ENCODE data around the gene TFG. TPM values are rescaled to one million over a fixed set of nuclear protein-coding genes. Genes with fewer than 3 reads are reported as not detected.

Gene TFG
- total RNA-seq, 1 experiment from 2014 or later: 139 TPM

DNA sequence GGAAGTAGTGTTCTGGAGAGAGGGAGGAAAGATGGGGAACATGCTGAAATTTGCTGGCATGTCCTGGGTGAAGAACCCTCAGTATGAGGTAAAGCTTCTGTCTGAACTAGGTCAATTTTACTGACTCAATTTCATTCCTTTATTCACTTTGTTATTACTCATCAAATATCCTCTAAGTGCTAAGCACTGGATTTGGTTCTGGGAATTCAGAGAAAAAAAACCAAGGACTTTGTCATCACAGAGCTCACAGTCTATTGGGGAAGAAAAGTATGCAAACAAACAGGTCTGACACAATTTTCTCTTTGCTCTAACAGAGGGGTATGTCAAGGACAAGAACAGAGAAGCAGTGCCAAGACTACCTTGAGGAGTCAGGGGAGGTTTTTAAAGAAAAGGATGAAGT lies 68.0 kb downstream of the TFG start:
- no peaks in the 10 kb centered on the region for H3K36me3 Mint-ChIP-seq (ENCODE audit: insufficient read depth, unreplicated experiment)
- intact Hi-C loops (cut with micrococcal nuclease; ENCODE audit: unreplicated experiment): no loop called here
- no peak for TF ChIP-seq CTCF (IDR thresholded peaks at IDR 0.05; ENCODE audit: unreplicated experiment)
- CTCF ChIA-PET: no interaction called here
- no peak overlapping the region for H3K4me3 Mint-ChIP-seq (ENCODE audit: low read depth, unreplicated experiment)
- H3K9me3 Mint-ChIP-seq (ENCODE audit: low read depth, unreplicated experiment): no peaks in the 10 kb centered on the region
- no peak overlapping the region for H3K27ac Mint-ChIP-seq (ENCODE audit: unreplicated experiment)
- no peaks in the 10 kb centered on the region for H3K27me3 Mint-ChIP-seq (ENCODE audit: unreplicated experiment)
- no peaks in the 10 kb centered on the region for H3K4me1 Mint-ChIP-seq (ENCODE audit: low read depth, unreplicated experiment)
- no TSS peak for BruUV-seq (replicated peaks)
- no peak for DNase-seq

DNA sequence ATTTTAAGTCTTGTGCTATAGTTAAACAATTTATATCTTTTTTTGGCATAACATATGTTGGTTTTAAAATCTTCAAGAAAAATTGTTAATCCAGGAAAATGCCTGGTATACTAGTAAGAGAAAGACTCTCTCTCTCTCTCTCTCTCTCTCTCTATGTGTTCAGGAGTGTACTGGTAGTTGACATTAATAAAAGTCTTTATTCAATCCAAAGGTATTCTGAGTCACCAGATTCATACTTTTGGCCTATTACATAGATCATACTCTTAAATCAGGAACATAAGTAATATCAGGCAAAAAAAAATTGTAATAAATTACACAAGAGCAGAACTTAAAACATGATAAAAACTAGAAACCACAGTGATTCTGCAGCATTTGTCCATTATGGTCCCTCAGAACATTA lies 70.2 kb downstream of the TFG start:
- no TSS peak for BruUV-seq (replicated peaks)
- H3K9me3 Mint-ChIP-seq (ENCODE audit: low read depth, unreplicated experiment): no peaks in the 10 kb centered on the region
- intact Hi-C loops (cut with micrococcal nuclease; ENCODE audit: unreplicated experiment): no loop called here
- H3K4me1 Mint-ChIP-seq (ENCODE audit: low read depth, unreplicated experiment): no peaks in the 10 kb centered on the region
- no peak overlapping the region for H3K27ac Mint-ChIP-seq (ENCODE audit: unreplicated experiment)
- TF ChIP-seq CTCF (IDR thresholded peaks at IDR 0.05; ENCODE audit: unreplicated experiment): no peak
- no peak for DNase-seq
- H3K36me3 Mint-ChIP-seq (ENCODE audit: insufficient read depth, unreplicated experiment): no peaks in the 10 kb centered on the region
- CTCF ChIA-PET: no interaction called here
- H3K4me3 Mint-ChIP-seq (ENCODE audit: low read depth, unreplicated experiment): no peak overlapping the region
- no peaks in the 10 kb centered on the region for H3K27me3 Mint-ChIP-seq (ENCODE audit: unreplicated experiment)

DNA sequence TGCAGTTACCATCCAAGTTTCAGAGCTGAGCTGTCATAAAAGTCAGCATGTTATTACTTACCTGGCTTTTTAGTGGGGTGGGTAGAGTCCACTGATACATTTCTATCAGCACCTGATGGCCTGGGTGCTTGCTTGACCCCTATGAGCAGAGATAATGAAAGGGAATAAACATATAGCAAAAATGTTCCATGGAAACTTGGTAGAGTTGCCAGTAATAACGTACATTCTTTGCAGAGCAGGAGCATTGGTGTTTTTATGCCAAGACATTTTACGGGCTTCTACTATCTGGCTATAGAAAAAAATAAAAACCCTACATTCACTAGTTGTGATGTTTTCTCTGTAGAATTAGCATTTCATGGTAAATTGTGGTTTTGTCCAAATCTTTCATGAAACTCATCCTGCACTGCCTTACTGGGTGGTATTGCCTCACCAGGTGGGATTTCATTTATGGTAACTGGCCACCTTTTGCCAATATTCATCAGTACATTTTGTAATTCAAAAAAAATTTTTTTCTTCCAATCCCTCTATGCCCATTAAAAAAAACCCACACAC lies 70.9 kb downstream of the TFG start:
- TF ChIP-seq CTCF (IDR thresholded peaks at IDR 0.05; ENCODE audit: unreplicated experiment): no peak
- intact Hi-C loops (cut with micrococcal nuclease; ENCODE audit: unreplicated experiment): no loop called here
- Mint-ChIP-seq H3K9me3 (ENCODE audit: low read depth, unreplicated experiment) (peaks cover 2% of the 10 kb centered on the region), H3K36me3 (ENCODE audit: insufficient read depth, unreplicated experiment) (no peaks in the 10 kb centered on the region), H3K4me1 (ENCODE audit: low read depth, unreplicated experiment) (no peaks in the 10 kb centered on the region), H3K27me3 (ENCODE audit: unreplicated experiment) (no peaks in the 10 kb centered on the region), H3K4me3 (ENCODE audit: low read depth, unreplicated experiment) (no peak overlapping the region), H3K27ac (ENCODE audit: unreplicated experiment) (no peak overlapping the region)
- no peak for DNase-seq
- CTCF ChIA-PET: no interaction called here
- BruUV-seq (replicated peaks): no TSS peak

DNA sequence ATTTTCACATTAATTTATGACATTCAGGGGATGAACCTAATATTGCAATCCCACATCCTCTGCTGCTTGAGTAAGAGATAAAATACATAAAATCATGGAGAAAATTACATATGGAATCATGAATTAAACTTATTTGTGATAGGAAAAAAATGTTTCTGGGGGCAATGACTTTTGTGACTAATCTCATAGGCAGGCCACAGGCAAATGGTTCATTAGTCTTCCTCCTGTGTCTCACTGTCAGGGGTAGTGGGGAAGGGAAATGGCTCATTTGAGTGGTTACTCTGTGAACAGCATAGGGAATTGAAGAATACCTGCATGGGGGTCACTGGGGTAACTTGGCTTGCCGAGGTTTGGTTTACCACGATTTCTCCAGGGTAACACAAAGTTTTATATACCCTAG lies 72.0 kb downstream of the TFG start:
- CTCF ChIA-PET: no interaction called here
- no TSS peak for BruUV-seq (replicated peaks)
- TF ChIP-seq CTCF (IDR thresholded peaks at IDR 0.05; ENCODE audit: unreplicated experiment): no peak
- no peaks in the 10 kb centered on the region for H3K36me3 Mint-ChIP-seq (ENCODE audit: insufficient read depth, unreplicated experiment)
- H3K4me3 Mint-ChIP-seq (ENCODE audit: low read depth, unreplicated experiment): no peak overlapping the region
- no peaks in the 10 kb centered on the region for H3K4me1 Mint-ChIP-seq (ENCODE audit: low read depth, unreplicated experiment)
- H3K9me3 Mint-ChIP-seq (ENCODE audit: low read depth, unreplicated experiment): peaks cover 2% of the 10 kb centered on the region
- no peak overlapping the region for H3K27ac Mint-ChIP-seq (ENCODE audit: unreplicated experiment)
- no peaks in the 10 kb centered on the region for H3K27me3 Mint-ChIP-seq (ENCODE audit: unreplicated experiment)
- DNase-seq: no peak
- intact Hi-C loops (cut with micrococcal nuclease; ENCODE audit: unreplicated experiment): no loop called here

All from Calu3 (cell line).